ENCODE data around the gene VSNL1.
"Not testable (repeated sequence)": the region's sequence is repeated elsewhere in the genome, so short reads cannot be mapped to it uniquely, and the experiment has no call there.

VSNL1 gene

GRCh38 chr2:17542471-17542870, 2.0 kb downstream of the VSNL1 start:
- no peak for DNase-seq (ENCODE audit: low read depth)

DNA sequence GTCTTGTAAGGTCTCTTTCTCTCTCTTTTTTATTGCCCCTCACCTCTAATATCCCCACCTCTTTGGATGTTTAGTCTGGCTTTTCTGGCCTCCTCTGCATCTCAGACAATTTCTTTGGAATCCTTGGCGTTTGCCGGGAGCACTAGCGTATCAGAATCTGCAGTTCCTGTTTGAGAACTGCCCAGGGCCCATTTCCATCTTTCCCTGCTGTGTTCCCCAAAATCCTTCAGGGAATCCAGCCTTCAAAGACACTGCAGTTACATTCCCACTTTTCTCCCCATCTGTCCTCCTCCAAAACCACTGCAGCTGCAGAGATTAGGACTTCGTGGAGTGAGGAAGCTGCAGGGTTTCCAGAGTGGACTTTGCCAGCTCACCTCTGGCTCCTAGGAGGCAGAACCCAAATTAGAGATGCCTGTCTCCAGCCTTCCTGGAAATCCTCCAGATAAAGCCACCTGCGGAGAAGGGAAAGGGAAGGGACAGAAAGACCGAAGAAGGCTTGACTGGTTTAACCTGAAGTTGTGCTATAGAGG, 2.7 kb downstream of the VSNL1 start:
- DNase-seq (ENCODE audit: low read depth) = no peak

DNA sequence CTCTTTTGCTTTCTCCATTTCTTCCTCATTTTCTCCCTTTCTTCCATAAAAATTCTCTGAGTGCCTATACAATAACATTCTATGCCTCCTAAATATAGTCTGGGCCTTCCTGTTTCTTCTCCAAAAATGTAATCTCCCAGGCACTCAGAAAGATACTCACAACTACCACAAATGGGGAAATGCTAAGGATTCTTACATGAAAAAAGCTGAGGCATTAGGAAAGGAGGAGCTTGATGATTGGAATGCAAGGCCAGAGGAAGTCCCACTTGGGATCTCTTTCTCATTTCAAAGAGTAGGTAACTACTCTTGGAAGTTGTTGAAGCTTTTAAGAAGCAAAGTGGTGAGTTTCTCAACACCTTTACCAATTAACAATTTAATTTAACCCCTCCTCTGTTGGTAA, 3.4 kb downstream of the VSNL1 start:
- no peak for DNase-seq (ENCODE audit: low read depth)

DNA sequence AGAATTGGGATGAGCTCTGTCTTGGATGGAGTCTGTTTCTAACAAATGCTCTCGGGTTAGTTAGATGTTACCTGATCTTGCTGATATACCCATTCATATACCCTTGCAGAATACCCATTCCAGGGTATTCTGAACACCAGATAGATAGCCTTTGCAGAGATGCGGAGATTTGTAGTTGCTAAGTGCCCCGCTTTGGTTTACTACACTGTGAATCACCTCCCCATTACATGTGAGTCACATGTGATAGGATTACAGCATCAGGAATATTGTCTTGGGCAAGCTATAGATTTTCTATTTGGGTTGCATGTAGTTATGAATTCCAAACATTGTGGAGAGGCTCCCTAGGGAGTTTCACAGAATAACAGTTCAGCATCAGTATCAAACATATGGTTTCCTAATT, 3.8 kb downstream of the VSNL1 start:
- DNase-seq (ENCODE audit: low read depth) = no peak

GRCh38 chr2:17545680-17546613, 5.5 kb downstream of the VSNL1 start:
- DNase-seq (ENCODE audit: low read depth) = no peak

DNA sequence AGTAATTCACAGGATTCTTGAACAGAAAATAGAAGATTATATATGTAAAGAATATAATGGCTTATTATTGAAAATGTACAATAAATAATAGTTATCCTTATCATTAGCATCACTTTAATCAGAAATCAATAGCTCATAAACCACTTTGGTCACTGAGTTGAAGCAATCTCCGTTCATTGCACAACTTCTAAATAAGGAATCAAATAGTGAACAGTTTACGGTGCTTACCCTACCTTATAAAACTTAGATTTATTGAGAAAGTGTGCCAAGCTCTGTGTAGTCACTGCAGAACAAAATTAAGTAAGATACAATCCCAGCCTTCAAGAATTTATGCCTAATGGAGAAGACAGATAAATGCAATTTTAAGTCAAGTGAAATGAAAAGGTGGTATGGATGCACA, 6.7 kb downstream of the VSNL1 start:
- no peak for DNase-seq (ENCODE audit: low read depth)

DNA sequence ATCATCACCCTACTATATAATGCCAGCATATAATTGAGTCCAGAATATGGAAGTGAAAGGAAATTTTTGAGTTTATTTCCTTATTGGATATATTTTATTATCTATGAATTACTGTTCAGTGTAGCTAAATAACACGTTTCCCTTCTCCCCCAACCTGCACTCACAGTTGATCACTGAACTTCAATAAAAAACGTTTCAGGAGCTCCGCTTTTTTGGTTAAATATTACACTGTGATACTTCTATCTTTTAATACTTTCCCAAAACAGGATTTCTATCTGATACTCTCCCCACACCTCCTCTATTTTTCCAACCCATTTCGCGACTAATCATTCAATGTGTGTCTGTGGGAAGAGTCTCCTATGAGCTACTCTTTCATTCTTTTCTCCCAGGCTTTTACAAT, 7.2 kb downstream of the VSNL1 start:
- DNase-seq (ENCODE audit: low read depth) = no peak

DNA sequence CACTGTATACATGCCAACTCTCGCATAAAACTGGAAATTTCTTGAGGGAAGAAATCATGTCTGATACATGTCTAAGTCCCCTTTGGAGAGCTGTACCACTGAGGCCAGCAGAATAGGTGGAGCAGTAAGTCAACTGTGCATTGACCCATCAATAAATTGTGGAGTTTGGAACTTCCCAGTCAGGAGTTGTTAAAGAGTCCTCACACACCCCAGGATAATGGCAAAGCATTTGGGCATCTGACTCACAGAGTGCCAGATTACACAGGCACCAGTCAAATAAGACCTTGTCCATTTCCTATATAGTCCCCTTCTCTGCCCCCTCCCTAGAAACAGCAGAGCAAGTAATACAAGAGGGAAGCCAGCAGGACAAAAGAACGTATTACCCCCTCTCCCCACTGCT, 10.4 kb downstream of the VSNL1 start:
- no peak for DNase-seq (ENCODE audit: low read depth)

- DNase-seq (ENCODE audit: low read depth) = no peak
These were observed 14.7 kb downstream of the VSNL1 start for GRCh38 chr2:17555150-17555549.

- DNase-seq (ENCODE audit: low read depth) = no peak
These were observed 17.1 kb downstream of the VSNL1 start for GRCh38 chr2:17557596-17557995.

DNA sequence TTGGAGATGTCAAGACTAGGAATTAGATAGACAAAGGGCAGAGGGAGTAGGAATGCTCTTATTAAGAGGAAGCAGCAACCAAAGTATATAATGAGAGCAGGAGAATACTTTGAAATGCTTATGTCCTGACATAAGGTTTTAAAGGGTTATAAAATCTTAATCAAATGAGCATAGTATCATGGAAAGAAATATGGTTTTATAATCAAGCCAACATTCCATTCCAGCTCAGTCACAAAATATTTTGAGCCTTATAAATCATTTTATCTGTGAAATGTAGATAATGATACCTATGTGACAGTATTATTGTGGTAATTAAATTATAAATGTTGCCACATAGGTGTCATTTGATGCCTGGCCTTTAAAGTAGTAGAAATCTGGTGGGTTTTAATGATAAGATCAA, 17.6 kb downstream of the VSNL1 start:
- no peak for DNase-seq (ENCODE audit: low read depth)

DNA sequence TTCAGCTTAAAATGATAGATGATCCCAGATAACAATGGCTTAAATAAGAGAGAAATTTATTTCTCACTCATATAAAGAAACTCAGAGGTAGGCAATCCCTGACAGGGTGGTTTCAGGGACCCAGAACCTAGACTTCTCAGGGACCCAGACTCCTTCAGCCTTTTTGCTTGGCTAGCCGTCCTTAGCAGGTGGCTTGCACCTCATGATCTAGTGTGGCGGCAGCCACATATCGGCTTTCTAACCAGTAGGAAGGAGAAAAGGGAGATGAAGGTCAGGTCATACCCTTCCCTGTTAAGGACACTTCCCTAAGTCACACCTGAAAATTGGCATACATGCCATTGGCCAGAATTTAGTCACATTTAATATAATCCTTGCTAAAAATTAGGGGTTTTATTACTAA, 18.4 kb downstream of the VSNL1 start:
- DNase-seq (ENCODE audit: low read depth) = no peak

GRCh38 chr2:17565726-17566125, 25.2 kb downstream of the VSNL1 start:
- not testable (repeated sequence) for DNase-seq (ENCODE audit: low read depth)

DNA sequence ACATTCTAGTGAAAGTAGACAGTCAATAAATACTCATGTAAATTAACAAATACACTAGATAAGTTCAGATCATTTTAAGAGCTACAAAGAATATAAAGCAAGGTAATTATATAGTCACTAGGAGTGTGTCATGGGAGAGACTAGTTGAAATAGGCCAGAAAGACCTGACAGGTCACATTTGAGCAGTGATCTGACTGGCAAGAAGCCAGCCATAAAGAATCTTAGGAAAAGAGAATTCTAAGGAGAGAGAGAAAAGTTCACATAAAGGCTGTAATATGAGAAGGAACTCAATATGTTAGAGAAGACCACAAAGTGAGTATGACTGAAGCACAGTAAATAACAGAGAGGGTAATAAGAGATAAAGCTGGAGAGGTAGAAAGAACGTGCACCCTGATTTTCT, 31.2 kb downstream of the VSNL1 start:
- no peak for DNase-seq (ENCODE audit: low read depth)

DNA sequence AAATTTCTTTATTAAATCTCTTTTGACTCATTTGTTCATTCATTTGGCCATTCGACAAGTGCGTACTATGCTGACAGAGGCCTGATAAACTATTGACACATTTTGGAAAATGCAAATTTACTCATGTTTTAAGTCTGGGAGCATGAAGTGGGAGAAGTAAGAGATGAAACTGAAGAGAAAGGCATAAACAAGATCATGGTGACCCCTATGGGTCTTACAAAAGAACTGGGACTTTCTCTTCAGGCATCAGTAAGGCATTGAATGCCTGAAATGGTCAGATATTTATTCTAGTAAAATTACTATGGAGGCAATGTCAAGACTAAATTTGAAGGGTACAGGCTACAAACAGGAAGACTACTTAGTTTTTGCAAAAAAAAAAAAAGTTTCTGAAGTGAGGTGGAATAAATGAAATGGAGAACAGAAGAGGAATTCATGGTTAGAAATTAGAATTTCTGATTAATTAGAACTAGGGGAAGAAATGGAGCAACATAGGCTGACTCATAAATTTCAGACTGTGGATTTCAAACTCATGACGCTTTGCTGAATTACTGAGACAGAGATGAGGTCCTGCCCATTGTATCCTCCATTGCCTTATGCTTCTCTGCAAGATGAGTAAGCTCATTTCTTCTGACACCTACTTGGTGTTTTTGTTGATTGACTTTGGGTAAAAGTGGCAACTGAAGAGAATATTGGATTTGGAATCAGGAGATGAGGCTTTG, 32.7 kb downstream of the VSNL1 start:
- DNase-seq (ENCODE audit: low read depth) = no peak

DNA sequence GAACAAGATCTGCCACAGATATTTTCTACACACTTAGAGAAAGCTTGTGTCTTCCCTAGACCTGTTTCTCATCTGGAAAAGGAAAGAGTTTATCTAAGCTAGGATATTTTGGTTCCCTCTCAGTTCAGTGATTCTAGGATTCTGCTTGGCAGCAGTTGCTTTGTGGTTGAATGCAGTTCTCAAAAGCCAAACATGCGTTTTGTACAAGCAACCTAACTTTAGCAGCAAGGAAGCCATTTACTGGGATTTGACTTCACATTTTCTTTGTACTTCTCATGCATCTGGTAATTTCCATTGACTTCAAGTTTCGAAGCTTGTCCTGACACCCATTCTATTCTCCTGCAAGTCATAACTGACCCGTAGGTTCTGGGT, 33.3 kb downstream of the VSNL1 start:
- DNase-seq (ENCODE audit: low read depth) = no peak

GRCh38 chr2:17574406-17575073, 34.0 kb downstream of the VSNL1 start:
- no peak for DNase-seq (ENCODE audit: low read depth)

DNA sequence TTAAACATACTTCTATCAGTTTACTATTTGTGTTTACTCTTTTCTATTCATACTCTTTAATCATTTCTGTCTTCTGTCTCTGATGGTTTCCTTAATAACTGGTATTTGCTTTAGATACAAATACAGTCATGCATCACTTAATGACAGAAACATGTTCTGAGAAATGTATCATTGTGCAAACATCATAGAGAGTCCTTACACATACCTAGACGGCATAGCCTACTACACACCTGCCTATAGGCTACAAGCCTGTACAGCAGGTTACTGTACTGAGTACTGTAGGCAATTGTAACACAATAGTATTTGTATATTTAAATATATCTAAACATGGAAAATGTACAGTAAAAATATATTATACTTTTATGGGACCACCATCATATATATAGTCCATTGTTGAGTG, 36.3 kb downstream of the VSNL1 start:
- DNase-seq (ENCODE audit: low read depth) = no peak

DNA sequence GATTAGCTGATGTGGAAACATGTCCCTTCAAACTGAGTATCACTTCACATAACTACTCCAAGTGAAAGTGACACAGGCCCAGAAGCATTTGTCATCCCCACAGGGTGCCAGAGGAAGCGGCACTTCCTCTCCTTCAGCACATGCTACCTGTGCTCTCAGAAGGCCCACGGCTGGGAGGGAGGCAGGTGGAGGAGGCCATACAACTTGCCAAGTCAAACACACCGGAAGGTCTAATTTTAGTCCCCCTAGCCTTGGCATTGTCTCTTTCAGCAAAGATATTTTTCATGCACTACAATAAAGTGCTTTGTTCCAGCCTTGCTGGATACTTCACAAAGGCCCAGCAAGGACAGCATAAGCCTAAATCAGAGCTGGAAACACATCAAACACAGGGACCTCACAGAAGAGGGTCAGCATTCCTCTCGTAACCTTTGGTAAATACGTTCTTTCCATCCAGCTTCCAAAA, 38.0 kb downstream of the VSNL1 start:
- no peak for DNase-seq (ENCODE audit: low read depth)

- DNase-seq (ENCODE audit: low read depth) = no peak
These were observed 39.3 kb downstream of the VSNL1 start for GRCh38 chr2:17579605-17580318.

DNA sequence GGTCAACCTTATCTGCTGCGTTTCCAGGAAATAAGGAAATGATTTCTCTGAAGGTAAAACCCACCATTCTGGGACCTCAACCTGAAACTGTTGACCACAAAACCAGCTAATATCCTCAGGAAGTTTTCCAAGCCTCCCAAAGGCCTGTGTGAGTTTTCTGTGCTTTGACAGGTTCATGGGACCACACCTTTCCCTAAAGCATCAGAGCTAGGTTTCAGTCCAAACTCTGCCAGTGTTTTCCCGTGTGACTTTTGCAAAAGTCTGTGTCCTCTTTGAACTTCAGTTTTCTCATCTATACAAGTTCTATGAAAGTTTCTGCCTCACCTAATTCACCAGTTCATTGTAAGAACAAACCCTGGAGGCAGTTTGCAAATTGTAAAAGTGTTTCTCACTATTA, 39.8 kb downstream of the VSNL1 start:
- DNase-seq (ENCODE audit: low read depth) = no peak

DNA sequence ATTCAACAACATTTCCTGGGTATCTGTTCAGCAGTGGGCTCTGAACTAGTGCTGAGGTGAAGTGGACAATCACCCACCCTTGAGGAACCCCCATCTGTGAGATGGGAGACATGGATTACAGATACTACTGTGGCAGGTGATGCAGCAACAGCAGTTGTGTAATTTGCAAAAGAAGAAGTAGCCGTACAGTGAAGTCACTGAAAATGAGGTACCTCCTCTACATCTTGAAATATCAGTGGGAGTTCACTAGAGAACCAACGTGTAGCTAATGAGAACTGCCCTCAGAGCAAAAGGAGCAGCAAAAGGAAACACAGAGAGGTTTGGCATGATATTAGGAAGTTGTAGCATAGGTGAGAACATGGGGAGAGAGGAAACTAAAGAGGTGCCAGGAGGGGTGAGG, 41.3 kb downstream of the VSNL1 start:
- DNase-seq (ENCODE audit: low read depth) = no peak
